Right ventricle myocardium inferior (tissue), 1 donor: ENCODE data around the gene DPP7. TPM values are rescaled to one million over a fixed set of nuclear protein-coding genes. Genes with fewer than 3 reads are reported as not detected.

Experiments
- ATAC-seq: fragments of 200-7000 bp; cut with Tn5 transposase; one replicate; pipeline ENCODE4 v1.9.1; 2020; ENCODE audit warnings: mild to moderate bottlenecking, moderate library complexity
- DNase-seq: peaks from one replicate; pipeline ENCODE4 v3.0.0; 2021; ENCODE audit errors: missing footprints
- intact Hi-C: fragments of 100-400 bp; cut with DNase I; formaldehyde crosslinking; loops from one replicate; pipeline ENCODE4 v1.11.0; 2022
- total RNA-seq: library from RNA; stranded (reverse); fragmentation: NEBNext Ultra II Directional; extraction: Animal tissue kit (Norgen Biotek cat#: 25700); gene quantifications from one replicate; pipeline ENCODE4 v1.2.1, GENCODE V29; 2021
- donor health status: DM: no; HTN: yes; CAD: no; lungs with severe emphysema.

Gene DPP7
- total RNA-seq, 1 donor from 2014 or later: 143 TPM

DNA sequence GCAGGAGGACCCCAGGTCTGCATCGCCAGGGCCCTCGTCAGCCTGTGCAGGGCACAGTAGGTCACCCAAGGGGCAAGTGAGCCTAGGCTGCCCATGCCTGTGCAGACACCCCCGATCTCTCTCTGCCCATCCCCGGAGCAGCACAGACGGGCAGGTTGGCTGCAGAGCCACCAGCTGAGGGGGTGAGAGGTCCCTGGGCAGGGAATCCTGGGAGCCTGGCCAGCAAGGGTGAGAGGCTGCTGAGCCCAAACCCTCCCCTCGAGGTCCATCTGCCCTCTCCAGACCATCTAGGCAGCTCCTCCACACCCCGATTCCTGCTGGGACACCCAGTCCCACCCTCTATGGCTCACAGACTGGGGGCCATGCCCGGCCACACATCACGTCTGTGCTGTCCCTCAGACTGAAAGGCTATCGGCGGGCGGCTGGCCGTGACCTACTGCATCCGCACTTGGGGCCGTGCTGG is 2.8 kb upstream of the DPP7 start:
- peak; percentile 19 for ATAC-seq

DNA sequence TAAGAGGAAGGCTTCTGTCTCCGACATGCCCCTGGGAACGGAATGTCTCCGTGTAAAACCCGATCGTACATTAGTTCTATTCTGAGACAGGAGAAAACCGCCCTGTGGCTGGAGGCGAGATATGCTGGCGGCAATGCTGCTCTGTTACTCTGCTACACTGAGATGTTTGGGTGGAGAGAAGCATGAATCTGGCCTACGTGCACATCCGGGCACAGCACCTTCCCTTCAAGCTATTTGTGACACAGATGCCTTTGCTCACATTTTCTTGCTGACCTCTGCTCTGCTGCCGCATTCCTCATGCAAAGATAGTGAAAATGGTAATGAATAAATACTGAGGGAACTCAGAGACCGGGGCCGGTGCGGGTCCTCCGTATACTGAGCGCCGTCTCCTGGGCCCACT is 2.2 kb upstream of the DPP7 start:
- DNase-seq (no peak), ATAC-seq (peak; percentile 13)
- intact Hi-C loops: loop anchor here (2.0 kb wide), 1 partner anchor 110 kb away; the partner anchor contains the start of gene RNF224

More for the DNA sequence above, 2.8 kb upstream of the DPP7 start:
- intact Hi-C loops: loop anchor here (2.0 kb wide), 1 partner anchor 110 kb away; the partner anchor contains the start of gene RNF224
- no peak for DNase-seq

DNA sequence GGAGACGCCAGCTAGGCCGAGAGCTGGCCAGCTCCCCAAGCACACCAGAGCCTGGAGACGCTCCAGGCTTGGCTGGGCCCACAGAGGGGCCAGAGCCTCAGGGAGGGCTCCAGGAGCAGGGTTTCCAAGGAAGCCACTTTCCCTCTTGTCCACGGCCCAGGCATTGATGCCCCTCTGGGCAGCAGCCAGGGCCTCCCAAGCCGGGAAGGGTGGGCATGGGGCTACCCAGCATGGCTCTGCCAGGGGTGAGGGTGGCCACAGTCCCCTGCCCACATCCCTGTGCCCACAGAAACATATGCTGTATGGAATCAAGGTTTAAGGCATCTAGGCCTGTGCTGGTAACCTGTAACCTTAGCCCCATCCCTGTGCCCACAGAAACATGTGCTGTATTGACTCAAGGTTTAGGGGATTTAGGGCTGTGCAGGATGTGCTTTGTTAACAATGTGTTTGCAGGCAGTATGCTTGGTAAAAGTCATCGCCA is 1.5 kb upstream of the DPP7 start:
- intact Hi-C loops: loop anchor here (2.0 kb wide), 1 partner anchor 111 kb away; the partner anchor contains the start of gene RNF224
- DNase-seq: peak; percentile 55
- ATAC-seq: peak; percentile 47

DNA sequence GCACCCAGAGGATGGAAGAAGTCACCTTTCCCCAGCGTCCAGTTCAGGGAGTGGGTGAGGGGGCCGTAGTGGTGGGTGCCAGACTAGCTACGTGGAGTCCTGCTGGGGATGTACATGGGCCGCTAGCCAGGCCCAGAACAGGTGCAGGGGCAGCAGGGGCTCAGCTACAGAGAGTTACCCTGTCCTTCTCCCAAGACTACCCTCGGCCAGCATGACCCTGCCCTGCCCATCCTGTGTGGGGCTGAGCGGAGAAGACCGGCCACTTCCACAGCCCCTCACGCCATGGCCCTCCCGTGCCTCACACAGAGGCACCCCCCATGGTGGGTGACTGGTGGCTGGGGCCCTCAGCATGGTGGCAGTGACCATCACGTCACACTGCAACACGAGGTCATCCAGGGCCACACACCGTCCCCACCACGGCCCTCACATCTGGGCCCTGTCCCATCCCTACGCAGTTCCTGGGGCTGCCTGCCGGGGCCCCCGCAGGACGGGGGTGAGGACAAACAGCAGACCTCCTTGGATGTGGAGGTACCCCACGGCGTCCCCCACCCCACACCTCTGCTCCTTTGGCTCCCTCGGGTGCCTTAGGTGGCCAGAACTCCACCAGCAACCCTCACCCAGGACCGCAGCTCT is 977 bp upstream of the DPP7 start:
- DNase-seq (peak; percentile 65), ATAC-seq (peak; percentile 4)
- intact Hi-C loops: loop anchor here (2.0 kb wide), 2 partner anchors 73 to 111 kb away; partner anchors contain the start of genes ANAPC2, RNF224 and SSNA1

DNA sequence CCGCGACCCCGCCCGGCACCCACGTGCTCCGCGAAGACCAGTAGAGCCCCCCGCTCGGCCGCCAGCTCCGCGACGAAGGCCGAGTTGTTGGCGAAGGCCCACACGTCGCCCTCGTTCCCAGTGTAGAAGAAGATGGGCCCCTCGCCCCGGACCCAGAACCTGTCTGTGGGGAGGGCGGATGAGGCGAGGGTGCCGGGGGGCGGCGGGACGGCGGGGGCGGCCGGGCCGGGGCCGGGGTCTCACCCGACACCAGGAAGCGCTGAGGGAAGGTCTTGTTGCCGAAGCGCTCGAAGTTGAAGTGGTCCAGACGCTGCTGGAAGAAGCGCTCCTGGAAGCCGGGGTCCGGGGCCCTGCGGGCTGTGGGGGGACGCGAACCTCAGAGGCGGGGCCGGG is 317 bp downstream of the DPP7 start:
- no peak for ATAC-seq
- DNase-seq: peak; percentile 63
- intact Hi-C loops: loop anchor here (2.0 kb wide), 1 partner anchor 75 kb away; the partner anchor contains the start of genes ANAPC2 and SSNA1

DNA sequence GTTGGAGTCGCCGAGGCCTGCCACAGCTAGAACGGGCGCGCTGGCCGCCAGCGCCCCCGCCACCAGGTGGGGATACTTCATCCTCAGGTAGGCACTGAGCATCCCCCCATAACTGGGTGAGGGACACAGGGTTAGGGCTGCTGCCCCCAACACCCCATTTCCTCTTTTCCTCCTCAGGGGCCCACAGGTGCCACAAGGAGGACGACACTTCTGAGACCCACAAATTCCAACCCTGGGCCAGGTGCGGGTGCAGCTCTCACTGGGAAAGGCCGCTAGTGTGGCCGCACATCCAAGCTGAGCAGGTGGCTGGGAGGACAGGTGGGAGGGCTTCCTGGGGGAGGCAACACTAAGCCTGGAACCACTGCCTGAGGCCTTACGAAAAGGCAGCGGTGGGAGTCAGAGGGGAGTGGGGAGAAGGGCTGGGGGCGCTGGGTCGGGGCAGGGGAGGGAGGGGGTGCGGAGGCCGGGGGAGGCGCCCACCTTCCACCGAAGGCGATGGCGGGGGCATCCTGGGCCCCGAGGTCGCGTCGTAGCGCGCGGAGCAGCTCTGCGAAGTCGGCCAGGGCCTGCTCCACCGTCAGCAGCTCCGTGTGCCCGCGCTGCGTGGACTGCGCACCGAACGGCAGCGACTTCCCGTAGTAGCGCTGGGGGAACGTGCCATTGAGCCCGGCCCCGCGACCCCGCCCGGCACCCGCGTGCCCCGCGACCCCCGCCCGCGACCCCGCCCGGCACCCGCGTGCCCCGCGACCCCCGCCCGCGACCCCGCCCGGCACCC is 961 bp downstream of the DPP7 start:
- intact Hi-C loops: loop anchor here (2.0 kb wide), 1 partner anchor 75 kb away; the partner anchor contains the start of genes ANAPC2 and SSNA1
- ATAC-seq (no peak), DNase-seq (peak; percentile 69)

DNA sequence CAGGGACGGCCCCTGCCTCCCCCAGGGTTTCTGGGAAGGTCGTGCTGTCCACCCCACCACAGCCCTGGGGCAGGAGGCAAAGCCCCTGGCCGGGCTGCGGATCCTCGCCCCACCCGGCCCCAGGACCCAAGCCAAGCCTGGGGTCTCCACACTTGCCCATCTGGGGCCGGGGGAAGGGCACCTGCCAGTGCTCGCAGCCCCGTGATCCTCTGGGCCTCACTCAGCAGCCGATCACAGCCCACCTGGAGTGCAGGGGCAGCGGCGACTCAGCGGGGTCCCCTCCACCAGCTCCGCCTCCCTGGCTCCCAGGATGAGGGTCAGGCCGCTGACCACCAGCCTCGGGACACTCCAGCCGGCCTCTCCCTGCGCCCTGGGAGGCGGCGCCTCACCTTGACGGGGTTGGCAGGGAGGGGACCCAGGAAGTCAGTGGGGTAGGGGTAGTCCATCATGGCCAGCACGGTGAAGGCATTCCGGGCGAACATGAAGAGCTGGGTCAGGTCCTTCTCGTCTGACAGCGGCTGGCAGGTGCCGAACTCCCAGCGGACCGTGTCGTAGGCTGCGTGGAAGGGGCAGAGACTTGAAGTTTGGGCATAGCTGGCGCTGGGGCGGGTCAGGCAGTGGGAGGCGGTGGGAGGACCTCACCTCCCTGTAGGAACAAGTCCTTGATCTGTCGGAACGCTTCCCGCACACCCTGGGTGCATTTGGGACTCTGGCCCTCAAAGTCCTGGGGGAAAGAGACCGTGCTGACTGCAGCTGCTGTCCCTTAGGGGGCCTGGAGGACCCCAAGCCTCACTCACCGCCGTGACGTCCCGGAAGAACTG is 1.8 kb downstream of the DPP7 start:
- DNase-seq (peak; percentile 53), ATAC-seq (no peak)
- intact Hi-C loops: no loop called here

DNA sequence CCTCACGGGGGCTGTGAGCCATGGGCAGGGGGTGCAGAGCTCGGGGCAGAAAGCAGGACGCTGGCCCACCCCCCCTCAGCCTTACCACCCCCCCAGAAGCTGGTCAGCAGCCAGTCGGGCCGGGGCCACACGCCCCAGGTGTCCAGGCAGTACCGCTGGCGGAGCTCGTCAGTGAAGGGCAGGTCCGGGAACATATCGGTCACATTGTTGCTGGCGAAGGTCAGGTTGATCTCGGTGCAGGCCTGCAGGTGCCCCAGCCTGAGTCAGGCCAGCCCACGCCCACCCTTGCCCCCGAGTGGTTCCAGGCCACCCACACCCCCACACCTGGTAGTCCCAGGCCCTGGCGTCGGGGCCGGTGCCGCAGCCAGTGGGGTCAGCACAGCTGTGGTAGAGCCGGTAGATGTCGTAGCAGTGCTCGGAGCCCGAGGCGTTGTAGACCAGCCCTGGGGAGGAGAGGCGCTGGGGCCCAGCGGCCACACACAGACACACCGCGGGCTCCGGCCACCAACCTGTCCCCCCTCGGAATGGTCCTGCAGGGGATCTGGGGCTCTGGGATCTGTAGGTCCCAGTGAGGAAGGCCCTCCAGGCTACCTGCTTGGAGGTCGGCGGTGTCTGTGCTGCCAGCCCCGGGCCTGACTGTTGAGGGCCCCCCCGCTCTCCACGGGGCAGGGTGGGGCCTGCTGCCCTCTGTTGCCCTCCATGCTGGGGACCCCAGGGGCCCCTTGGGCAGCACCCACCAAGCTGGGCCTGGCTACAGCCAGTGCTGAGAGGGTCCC is 2.6 kb downstream of the DPP7 start:
- no peak for ATAC-seq
- peak; percentile 60 for DNase-seq
- intact Hi-C loops: no loop called here

DNA sequence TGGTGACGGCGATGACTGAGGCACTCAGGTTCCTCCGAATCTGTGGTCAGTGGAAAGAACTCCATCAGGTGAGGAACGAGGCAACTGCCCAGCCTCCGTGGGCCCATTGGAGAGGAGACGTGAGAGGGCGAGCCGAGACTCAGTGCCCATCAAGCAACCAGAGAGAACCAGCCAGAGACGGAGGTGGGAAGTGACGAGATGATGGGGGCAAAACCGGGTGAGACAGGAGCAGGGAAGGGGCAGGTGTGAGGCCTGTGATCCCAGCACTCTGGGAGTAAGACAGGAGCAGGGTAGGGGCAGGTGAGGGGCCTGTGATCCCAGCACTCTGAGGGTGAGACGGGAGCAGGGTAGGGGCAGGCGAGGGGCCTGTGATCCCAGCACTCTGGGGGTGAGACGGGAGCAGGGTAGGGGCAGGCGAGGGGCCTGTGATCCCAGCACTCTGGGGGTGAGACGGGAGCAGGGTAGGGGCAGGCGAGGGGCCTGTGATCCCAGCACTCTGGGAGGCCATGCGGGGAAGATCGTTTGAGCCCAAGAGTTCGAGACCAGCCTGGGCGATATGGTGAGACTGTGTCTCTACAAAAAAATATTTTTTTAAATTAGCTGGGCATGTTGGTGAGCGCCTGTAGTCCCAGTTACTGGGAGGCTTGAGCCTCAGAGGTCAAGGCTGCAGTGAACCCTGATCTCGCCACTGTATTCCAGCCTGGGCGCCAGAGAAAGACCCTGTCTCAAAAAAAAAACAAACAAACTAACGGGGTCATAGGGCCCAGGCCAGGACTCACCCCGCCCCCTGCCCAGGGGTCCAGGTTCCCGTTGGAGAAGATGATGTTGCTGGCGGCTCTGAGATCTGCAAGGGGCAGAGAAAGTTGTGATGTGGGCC is 3.4 kb downstream of the DPP7 start:
- ATAC-seq (no peak), DNase-seq (no peak)
- intact Hi-C loops: no loop called here

DNA sequence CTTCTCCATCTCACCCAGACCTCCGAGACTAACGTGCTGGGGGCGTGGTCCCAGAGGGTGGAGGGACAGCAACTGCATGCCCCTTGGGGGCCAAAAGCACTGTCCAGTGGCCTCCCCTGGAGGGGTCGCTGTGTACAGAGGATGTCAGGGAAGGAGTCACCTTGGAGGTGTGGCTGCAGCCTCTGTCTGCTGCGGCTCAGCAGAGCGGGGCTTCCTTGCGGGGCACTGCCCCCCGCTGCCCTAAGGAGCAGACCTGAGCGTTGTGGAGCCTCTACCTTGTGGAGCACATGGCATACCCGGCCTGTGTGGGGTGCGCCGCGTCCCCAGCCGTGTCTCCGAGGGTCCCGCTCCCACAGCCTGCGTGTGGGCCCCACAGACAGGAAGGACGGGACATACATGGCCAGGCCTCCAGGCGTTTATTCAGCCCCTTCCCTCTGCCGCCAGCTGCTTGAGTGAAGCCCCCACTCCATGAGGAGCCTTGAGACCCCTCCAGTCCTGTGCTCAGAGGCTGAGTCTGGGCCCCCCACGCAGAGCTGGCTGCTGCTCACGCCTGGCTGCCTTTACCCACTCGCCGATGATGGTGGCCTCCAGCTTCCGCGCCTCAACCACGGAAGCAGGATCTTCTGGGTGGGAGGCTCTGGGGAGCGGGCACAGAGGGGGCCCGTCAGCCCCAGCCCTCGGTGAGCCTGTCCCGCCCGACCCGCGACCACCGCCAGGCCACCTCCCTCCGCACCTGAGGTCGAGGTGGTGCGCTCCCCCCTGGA is 4.2 kb downstream of the DPP7 start:
- ATAC-seq: no peak
- DNase-seq: no peak
- intact Hi-C loops: no loop called here

DNA sequence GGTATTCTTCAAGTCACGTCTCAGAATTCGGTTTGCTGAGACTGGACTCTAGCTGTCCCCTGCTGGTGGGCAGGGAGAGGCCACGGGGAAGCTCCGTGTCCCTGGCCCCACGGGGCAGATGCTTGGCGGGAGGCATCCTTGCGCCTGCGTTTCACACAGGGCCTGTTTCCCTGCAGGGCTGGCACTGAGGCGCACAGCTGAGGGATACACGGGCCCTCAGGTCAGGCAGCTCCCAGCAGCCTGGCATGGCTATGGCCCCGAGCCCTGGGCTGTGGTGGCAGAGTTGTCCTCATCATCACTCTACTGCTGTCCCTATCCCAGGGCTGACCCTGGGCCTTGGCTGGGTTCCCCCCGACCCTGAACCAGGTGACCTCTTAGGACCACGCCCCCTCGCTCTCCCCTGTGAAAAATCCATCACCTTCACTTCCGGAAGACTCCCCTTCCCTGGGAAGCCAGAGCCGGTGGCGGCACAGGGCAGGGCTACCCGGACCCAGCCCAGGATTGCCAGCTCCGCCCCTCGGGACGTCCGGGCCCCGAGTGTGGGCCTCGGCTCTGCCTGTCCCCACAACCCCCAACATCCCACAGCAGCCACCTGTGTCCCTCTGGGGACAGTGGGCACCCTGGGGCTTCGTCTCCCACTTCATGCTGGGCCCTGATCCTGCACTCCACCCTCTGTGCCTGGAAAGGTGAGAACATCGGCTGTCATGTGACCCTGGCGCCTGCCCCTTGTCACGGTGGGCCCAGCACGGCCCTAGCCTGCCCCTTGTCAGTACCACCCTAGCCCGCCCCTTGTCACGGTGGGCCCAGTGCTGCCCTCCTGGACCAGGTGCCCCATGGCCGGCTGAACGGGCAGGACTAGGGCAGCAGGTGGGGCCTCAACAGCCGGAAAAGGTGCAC is 5.0 kb downstream of the DPP7 start:
- ATAC-seq (no peak), DNase-seq (peak; percentile 51)
- intact Hi-C loops: no loop called here

DNA sequence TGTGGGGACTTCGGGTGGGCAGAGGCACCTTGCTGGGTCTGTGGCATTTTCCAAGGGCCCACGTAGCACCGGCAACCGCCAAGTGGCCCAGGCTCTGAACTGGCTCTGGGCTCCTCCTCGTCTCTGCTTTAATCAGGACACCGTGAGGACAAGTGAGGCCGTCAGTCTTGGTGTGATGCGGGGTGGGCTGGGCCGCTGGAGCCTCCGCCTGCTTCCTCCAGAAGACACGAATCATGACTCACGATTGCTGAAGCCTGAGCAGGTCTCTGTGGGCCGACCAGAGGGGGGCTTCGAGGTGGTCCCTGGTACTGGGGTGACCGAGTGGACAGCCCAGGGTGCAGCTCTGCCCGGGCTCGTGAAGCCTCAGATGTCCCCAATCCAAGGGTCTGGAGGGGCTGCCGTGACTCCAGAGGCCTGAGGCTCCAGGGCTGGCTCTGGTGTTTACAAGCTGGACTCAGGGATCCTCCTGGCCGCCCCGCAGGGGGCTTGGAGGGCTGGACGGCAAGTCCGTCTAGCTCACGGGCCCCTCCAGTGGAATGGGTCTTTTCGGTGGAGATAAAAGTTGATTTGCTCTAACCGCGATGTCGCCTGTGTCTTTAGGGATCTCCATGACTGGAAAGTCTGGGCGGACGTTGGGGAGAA is 5.8 kb downstream of the DPP7 start:
- intact Hi-C loops: no loop called here
- ATAC-seq (no peak), DNase-seq (no peak)

DNA sequence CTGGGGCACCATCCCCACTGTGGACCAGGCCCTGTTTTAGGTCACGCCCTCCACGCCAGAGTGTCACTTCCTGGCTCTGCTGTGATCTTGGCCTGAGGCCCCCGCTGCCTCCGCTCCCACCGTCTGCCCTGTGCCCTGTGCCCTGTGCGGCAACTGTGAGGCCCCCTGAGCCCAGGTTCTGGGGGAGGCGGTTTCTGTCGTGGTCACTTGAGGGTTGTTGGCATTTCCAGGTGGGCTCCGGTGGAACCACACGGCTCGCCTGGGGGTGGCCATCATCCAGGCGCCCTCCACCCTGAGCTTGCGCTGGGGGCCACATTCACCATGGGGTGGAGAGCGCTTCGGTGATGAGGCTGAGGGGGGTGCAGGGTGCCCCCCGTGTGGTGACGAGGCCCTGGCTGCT is 6.6 kb downstream of the DPP7 start:
- intact Hi-C loops: no loop called here
- ATAC-seq (no peak), DNase-seq (peak; percentile 43)

DNA sequence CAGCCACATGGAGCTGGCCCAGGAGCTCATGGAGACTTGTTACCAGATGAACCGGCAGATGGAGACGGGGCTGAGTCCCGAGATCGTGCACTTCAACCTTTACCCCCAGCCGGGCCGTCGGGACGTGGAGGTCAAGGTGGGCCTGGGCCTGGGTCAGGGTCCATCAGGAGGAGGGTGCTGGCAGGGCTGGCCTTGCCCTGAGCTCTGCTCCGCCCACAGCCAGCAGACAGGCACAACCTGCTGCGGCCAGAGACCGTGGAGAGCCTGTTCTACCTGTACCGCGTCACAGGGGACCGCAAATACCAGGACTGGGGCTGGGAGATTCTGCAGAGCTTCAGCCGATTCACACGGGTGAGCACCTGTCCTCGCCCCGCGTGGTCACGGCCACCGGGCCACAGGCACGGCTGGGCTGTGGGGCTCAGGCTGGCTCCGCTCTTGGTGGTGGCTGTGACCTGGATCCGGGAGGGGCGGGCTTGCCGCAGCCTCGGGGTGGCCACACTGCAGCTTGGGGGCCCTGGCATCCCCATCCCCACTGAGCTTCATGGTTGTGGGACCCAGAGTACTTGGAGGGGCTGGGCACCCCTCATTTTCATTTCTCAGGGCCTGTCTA is 7.1 kb downstream of the DPP7 start:
- ATAC-seq: no peak
- DNase-seq: peak; percentile 56
- intact Hi-C loops: no loop called here
